IPS-11a (cell line): Measurements from ENCODE around the gene FAM210B.
A peak's percentile ranks its signal among the peaks of the same experiment; 100 is the strongest.
"Not testable (repeated sequence)": the region's sequence is repeated elsewhere in the genome, so short reads cannot be mapped to it uniquely, and the experiment has no call there.

Source experiments
- H3K4me3 ChIP-seq: one replicate; pipeline ENCODE4 v1.5.1; 2013; ENCODE audit warnings: low read depth, low read length, control low read depth

The FAM210B gene

DNA sequence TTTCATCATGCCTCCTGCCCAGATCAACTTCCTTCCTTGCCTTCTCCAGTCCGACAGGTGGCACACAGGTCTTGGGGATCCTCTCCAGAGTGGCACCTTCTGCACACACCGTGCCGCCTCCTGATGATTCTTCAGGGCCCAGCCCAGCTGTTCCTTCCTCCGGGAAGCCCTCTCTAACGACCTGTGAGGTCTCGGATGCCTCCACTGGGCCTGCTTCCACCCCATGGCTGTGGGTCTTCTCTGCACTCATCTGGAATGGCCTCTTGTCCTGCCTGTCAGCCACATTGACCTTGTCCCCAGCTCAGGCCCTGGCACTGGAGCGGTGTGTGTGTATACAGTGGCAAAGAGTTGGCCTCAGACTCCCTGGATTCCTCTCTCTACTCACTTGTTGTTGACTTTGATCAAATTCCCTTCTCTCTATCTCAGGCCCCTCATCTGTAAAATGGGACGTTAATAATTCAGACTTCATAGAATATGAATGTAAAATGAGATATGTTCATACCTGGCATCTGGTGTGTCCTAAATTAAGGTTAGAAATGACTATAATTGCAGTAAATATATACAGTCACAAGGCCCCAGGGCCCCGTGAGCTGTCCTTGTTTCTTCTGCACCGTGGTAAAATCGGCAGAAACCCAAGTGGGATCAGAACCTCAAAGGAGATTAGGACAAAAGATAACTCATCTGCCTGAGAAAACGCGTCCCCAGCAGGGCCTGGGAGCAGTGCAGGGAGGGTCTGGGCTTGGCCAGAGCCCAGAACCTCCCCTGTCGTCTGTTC lies 1.5 kb downstream of the FAM210B start:
- H3K4me3 ChIP-seq: no peak overlapping the region

DNA sequence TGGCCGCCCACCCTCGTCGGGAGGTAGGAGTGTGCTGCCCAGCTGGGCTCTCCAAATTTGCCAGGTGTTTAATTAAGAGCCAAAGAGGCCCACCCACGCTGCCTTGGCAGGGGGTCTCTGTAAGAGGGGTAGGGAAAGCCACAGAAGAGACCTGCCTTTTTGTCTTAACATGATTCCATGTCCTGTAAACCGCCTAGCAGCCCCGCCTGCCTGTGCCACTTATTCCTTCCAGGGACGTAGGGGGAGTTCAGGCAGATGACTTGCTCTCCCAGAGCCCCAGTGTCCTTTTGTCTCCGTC lies 2.1 kb downstream of the FAM210B start:
- no peak overlapping the region for H3K4me3 ChIP-seq

DNA sequence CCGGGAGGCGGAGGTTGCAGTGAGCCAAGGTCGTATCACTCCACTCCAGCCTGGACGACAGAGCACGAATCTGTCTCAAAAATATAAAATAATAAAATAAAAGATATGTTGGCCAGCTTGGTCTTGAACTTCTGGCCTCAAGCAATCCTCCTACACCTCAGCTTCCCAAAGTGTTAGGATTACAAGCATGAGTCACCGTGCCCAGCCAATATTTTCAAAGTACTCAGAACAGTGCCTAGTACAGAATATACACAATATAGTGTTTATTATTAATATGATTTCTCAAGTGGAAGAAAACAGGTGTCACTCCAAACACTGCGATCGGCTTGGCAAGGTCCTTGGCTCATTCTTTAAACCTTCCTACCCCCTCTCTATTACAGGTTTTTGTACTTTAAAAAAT lies 3.1 kb downstream of the FAM210B start:
- H3K4me3 ChIP-seq: no peak overlapping the region

DNA sequence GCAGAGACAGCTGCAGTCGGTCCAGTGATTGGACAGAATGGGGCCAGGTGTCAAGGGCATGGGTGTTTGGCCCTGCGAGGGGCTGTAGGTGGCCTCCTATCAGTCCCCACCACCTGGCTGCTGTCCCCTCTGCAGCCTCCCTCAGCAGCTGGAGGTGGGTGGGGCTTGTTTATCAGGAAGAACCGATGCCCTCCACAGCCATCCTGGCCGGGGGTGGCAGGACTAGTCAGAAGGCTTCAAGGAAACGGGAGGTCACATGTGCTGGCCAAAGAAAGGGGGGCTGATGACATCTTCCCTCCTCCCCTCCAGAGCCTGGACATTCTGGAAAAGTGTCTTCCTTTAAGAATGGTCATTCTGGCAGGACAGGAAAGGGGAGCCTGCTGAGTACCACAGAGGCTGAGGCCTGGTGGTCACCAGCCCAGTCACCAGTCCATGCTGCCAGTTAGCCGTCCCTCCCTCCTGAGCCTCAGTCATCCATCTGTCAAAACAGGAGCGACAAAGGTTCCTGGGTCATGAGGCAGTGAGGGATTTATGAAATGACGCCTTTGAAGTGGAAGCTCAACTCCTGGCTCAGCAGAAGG lies 4.1 kb downstream of the FAM210B start:
- no peak overlapping the region for H3K4me3 ChIP-seq

GRCh38 chr20:56363491-56363890 lies 4.7 kb downstream of the FAM210B start:
- H3K4me3 ChIP-seq: no peak overlapping the region

GRCh38 chr20:56368351-56369134 lies 9.8 kb downstream of the FAM210B start:
- no peak overlapping the region for H3K4me3 ChIP-seq

DNA sequence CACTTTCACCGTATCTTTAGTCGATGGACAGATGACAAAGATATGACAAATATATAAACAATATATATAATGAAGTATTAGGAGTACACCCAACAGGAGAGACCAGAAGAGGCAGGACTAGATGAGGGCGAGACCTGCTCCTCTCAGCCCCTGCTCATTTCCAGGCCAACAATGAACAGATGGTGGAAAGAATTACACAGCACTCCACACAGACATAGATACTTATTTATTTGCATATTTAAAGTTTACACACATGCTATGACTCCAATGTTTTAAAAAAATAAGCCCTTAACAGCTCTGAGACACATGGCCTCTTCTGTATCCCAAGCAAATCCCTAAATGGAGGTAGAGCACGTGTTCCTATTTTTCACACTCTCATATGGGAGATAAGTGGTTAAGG lies 10.4 kb downstream of the FAM210B start:
- H3K4me3 ChIP-seq: no peak overlapping the region

GRCh38 chr20:56371977-56372376 lies 13.2 kb downstream of the FAM210B start:
- H3K4me3 ChIP-seq: no peak overlapping the region

DNA sequence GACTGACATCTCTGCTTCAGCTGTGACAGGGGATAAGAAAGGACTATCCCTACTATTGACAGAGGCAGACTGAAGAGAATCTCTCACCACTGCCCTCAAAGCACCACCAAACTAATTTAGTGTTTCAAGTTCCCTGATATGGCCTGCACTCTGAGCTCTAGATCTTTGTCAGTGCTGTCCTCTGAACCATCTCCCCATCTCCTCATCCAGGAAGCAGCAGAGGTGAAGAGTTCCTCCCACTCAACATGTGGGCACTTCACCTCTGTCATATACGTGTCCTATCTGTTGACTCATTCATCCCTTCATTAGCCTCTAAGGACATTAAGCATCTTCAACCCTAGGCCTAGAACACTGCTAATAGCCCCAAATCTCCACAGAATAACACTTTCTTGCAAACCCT lies 14.1 kb downstream of the FAM210B start:
- no peak overlapping the region for H3K4me3 ChIP-seq

- H3K4me3 ChIP-seq: no peak overlapping the region
Observed at GRCh38 chr20:56373942-56374341, 15.2 kb downstream of the FAM210B start.

DNA sequence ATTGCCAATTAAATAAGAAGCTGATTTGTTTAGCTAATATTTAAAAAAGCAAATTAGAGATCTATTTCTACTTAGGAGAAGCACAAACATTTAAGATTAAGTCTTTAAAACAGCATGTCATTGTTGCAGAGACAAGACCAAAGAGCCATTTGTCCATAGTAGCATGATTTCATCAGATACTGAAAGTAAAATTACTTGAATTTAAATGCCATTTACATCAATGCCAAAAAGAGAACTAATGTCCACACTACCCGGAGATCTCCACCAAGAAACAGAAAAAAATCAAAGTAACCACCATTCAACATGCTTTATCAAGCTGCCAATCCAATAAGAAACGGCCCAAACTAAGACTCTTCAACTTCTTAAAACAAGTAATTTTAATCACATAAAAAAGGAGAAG lies 17.6 kb downstream of the FAM210B start:
- H3K4me3 ChIP-seq: no peak overlapping the region

- H3K4me3 ChIP-seq: no peak overlapping the region
Observed at GRCh38 chr20:56378386-56378785, 19.6 kb downstream of the FAM210B start.

DNA sequence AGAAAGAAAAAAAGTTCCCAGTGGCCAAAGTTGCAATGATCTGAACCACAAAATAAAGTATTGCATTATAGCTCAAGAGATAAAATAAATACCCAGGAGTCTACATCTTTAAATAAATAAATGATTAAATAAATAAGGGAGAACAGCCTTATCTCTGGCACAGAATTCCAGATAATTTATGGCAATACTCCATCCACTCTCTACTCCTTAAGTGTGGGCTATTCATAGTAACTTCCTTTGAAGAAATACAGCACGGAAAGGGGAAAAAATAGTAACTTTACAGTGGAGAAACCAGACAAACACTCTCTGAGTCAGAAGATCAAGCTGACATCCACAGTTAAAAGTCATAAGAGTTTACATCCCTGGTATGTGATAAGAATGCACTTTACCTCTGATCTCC lies 21.6 kb downstream of the FAM210B start:
- no peak overlapping the region for H3K4me3 ChIP-seq

DNA sequence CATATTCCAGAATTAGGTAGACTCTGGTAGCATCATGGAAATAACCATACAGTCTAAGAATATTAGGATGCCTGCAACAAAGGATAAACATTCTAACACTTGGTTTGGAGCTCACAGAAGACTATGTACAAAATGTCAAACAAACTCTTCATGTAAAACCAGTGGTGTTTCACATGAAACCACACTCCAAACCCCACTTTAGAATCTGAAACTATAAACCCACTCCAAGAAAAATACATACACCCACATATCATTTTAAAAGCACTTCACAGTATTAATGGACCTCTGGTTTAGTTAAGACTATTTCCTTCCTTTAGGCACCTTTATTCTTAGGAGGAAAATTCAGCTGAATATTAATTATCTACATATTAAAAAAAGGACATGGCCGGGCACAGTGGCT lies 22.7 kb downstream of the FAM210B start:
- H3K4me3 ChIP-seq: no peak overlapping the region

DNA sequence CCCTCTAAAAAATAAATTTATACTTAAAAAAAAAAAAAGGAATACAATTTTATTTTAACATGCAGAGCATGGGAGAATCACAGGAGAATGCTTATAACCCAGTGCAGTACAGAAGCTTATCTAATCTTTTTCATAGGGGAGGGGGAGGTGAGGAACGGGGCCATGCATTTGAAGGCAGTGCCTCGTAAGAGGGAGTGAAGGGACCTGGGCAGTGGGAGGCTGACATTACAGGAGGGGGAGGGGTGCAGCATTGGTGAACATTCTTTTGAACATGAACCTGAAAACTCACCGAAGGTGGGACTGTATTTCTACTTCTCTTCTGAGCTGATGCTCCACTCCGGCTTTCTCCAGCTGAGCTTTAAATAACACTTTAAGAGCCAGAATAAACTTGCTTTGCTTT lies 23.9 kb downstream of the FAM210B start:
- H3K4me3 ChIP-seq: no peak overlapping the region

GRCh38 chr20:56383334-56383733 lies 24.6 kb downstream of the FAM210B start:
- H3K4me3 ChIP-seq: no peak overlapping the region

DNA sequence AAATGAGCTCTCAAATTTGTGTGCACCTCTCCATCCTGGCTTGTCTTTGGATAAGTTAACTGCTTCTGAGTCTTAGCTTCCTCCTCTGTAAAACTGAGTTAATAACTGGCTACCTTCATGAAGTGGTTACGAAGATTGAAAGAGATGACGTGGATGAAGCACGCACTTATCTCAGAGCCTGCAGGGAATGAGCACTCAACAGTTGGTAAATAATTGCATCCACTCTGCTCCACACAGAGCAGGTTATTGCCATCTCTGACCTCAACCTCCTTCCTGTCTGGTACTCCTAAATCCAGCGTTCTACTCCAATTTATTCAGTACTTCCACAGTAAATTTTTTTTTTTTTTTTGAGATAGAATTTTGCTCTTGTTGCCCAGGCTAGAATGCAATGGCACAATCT lies 26.4 kb downstream of the FAM210B start:
- no peak overlapping the region for H3K4me3 ChIP-seq

- H3K4me3 ChIP-seq: no peak overlapping the region
Observed at GRCh38 chr20:56386219-56386618, 27.4 kb downstream of the FAM210B start.

GRCh38 chr20:56388882-56389281 lies 30.1 kb downstream of the FAM210B start:
- no peak overlapping the region for H3K4me3 ChIP-seq

GRCh38 chr20:56389807-56390206 lies 31.0 kb downstream of the FAM210B start:
- H3K4me3 ChIP-seq: no peak overlapping the region

GRCh38 chr20:56390396-56390795 lies 31.6 kb downstream of the FAM210B start:
- H3K4me3 ChIP-seq: not testable (repeated sequence)

GRCh38 chr20:56391037-56391436 lies 32.3 kb downstream of the FAM210B start:
- H3K4me3 ChIP-seq: peak overlapping the region; percentile 97
